Epithelial cell of proximal tubule (primary cell): ENCODE data around the gene TBC1D1. TPM values are rescaled to one million over a fixed set of nuclear protein-coding genes. Genes with fewer than 3 reads are reported as not detected.

Experiments used
- DNase-seq: peaks from one replicate; pipeline ENCODE4 v3.0.0-alpha.2; 2011; ENCODE audit warnings: low read depth
- H3K4me3 ChIP-seq: 2 replicates; pipeline ENCODE4 v1.5.1; 2011; ENCODE audit warnings: low read depth, mild to moderate bottlenecking, low read length
- total RNA-seq: library from RNA; depleted of rRNA; stranded (reverse); fragments of >200 nt; gene quantifications from 2 replicates; pipeline ENCODE4 v1.2.3, GENCODE V29; 2015
- TF ChIP-seq, protein P1 (sequence below): conservative IDR thresholded peaks from 2 replicates; pipeline ENCODE4 v1.5.1; 2012; ENCODE audit warnings: low read depth, mild to moderate bottlenecking, low read length

The TBC1D1 gene
- total RNA-seq, 1 donor from 2014 or later: 157 TPM

DNA sequence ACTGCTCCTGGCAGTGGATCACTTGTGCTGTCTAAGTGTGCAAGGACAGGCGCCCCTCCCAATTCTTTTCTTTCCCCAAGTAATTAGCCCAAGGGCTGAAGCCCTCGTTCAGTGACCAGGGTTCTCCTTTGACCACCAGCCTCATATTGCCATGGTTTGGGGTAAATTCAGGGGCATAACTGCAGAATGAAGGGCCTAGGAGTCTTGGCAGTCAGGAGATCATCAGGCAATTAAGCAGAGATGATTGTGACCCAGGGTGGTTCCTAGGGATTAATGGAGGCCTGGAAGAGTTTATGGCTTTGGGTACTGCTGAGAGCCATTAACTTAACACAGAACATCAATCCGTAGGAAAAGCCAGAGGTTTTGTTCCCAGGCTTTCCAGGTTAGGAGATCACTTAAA lies 240.0 kb downstream of the TBC1D1 start:
- DNase-seq: no peak
- TF ChIP-seq, protein P1, sequence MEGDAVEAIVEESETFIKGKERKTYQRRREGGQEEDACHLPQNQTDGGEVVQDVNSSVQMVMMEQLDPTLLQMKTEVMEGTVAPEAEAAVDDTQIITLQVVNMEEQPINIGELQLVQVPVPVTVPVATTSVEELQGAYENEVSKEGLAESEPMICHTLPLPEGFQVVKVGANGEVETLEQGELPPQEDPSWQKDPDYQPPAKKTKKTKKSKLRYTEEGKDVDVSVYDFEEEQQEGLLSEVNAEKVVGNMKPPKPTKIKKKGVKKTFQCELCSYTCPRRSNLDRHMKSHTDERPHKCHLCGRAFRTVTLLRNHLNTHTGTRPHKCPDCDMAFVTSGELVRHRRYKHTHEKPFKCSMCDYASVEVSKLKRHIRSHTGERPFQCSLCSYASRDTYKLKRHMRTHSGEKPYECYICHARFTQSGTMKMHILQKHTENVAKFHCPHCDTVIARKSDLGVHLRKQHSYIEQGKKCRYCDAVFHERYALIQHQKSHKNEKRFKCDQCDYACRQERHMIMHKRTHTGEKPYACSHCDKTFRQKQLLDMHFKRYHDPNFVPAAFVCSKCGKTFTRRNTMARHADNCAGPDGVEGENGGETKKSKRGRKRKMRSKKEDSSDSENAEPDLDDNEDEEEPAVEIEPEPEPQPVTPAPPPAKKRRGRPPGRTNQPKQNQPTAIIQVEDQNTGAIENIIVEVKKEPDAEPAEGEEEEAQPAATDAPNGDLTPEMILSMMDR: no peak
- H3K4me3 ChIP-seq: no peak overlapping the region

DNA sequence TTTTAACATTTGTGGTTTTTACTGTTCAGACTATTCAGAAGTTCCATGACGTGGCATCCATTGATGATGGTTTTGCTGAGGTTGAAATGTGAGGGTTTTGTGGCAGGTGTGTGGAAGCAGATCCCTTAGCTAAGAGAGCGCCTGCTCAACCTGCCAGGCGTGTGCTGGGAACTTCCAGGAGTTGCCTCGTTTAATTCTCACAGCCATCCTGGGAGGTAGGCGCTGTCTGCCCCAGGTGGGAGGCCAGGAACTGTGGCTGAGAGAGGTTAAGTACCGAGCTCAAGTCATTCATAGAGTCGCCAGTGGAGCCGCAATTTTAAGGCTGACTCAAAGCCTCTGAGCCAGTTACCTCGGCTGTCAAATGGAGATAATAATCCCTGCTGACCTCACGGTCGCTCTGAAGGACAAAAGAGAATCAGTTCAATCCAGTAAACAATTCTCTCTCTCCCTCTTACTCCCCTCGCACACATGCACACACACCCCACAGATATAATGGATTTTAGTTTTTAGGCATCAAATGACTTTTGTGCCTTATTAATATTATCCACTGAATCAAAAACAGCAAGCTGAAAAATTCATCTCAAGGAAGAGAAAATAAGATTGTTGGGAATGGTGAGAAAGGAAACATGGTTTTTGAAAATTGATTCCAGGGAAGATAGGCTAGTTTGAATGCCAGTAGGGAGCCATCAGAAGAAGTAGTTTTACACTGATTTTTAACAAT lies 240.6 kb downstream of the TBC1D1 start:
- H3K4me3 ChIP-seq: no peak overlapping the region
- TF ChIP-seq, protein P1: peak; percentile 9
- DNase-seq: no peak

DNA sequence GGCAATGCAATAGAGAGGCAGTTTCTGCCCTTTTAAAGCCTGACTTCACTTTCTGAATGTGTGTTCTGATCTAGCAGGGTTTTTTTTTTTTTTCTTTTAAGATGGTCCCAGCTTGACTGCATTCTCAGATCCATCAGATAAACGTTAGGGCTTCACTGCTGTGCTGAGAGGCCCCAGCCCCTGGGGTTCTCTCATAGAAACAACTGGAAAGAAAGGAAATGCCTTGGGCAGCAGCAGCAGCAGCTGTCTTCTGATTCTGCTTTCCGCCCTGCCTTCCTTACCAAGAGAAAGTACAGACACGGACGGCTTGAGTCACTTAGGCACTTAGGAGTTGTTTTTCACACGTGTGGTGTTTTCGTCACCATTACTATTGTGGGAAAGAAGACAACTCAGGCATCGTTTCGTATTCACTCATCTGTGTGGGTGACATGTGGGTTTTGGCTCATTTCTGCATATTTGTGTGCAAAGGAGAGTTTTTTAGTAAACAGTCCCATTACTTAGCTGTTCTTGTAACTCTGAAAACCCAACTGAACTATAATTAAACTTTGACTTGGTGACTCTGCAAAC lies 241.3 kb downstream of the TBC1D1 start:
- TF ChIP-seq, protein P1: no peak
- peak; percentile 100 for DNase-seq
- no peak overlapping the region for H3K4me3 ChIP-seq

DNA sequence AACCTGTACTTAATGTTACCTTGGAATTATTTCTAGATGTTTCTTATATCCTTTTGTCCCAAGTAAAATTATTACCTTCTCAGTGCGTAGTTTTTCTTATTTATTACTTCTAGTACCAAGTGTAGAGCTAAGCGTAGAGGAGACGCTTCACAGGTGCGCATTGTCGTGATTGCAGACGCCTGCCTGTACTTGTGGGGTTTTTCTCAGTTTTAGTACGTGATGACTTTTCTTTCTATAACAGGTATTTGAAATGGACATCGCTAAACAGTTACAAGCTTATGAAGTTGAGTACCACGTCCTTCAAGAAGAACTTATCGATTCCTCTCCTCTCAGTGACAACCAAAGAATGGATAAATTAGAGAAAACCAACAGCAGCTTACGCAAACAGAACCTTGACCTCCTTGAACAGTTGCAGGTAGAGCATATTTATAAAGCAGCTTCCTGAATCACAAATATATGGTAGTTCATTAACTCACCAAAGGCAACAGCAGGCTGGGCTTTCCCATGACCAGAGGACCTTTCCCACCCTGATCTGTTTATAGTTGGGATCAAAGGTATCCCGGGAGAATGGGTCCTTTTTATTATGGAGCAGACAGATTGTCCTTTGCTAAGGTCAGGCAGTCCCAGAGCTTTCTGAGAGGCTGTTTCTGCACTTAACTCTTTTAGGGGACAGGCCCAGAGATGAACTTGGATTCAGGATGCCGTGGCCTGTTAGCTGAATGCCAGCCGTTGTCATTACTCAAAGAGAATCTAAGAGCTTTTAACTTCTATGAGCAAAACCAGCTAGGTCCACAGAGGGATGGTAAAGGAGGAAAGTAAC lies 242.2 kb downstream of the TBC1D1 start:
- no peak overlapping the region for H3K4me3 ChIP-seq
- TF ChIP-seq, protein P1: no peak
- DNase-seq: peak; percentile 87

DNA sequence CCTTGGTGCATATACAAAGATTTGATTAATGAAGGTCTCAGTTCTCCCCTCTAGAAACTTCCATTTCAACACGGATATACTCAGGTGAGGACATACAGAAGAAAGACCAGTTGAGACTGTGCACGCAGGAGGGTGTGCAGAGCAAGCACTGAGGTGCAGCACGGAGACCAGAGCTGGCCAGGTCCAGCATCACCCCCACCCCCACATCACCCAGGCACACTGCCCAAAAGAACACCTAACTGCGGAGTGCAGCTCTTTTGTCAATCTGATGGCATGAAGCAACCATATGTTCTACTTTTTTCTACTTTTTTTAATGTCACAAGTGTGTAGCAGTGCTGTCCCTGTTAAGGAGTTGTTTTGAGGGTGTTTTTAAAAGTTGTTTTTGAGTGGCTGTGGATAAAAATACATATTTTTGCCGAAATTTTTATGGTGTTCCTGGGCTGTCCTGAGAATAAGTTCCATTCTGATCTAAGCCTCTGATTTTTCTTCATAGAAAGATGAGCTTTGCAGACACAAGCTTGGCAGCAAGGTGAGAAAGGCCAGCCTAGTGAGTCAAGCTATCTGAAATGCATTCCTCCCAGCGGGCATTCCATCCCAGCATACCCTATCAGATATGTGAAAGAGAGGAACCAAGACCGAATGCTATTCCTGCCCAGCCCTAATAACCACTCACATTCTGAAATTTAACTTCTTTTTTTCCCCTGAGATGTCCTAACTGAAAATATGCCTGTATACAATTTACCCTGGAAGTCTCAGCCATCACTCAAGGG lies 243.0 kb downstream of the TBC1D1 start:
- TF ChIP-seq, protein P1: no peak
- H3K4me3 ChIP-seq: no peak overlapping the region
- DNase-seq: no peak

DNA sequence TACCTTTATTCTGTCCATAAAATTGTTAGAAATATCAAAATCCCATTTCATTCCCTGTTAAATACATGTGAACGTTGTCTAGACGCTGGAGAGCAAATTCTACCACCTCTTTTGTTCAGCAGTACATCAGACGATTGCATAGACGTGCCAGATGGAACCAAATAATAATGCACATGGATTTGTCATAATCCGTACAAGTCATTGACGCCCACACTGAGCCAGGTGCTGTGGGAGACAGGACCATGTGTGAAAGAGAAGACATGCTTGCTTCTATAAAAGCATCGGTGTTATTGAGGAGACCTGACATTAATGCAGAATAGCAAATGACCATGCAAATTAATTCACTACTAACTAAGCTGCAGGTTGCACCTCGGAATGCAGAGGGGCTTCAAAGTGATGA lies 244.3 kb downstream of the TBC1D1 start:
- no peak overlapping the region for H3K4me3 ChIP-seq
- TF ChIP-seq, protein P1: no peak
- DNase-seq: no peak
